HepG2 (cell line): ENCODE measurements around the gene PTCD3. TPM values are rescaled to one million over a fixed set of nuclear protein-coding genes. Genes with fewer than 3 reads are reported as not detected.

Experiments used
- AHDC1 ChIP-seq: sonication (generic); formaldehyde crosslinking; IDR thresholded peaks from 2 replicates; pipeline ENCODE4 v1.5.1; 2020; ENCODE audit warnings: mild to moderate bottlenecking, missing genetic modification reagents, borderline replicate concordance
- ELF4 ChIP-seq: sonication (generic); formaldehyde crosslinking; IDR thresholded peaks from 2 replicates; pipeline ENCODE4 v1.5.0; 2020; ENCODE audit warnings: missing genetic modification reagents, mild to moderate bottlenecking, moderate library complexity, borderline replicate concordance
- REST ChIP-seq, 2 experiments: IDR thresholded peaks; 2 replicates each; pipeline ENCODE4 v1.6.1; 2011 to 2012; ENCODE audit warnings: low read length in 2 of 2, borderline replicate concordance in 1 of 2, low read depth in 1 of 2, mild to moderate bottlenecking in 1 of 2, moderate library complexity in 1 of 2
- REXO4 ChIP-seq: sonication (generic); formaldehyde crosslinking; IDR thresholded peaks from 2 replicates; pipeline ENCODE4 v1.8.0; 2022; ENCODE audit warnings: missing genetic modification reagents, mild to moderate bottlenecking, borderline replicate concordance
- ZBTB40 ChIP-seq, 2 experiments: fragments of 450-650 bp in 1 of 2; sonication (generic) in 1 of 2; formaldehyde crosslinking in 1 of 2; IDR thresholded peaks; 2 replicates each; pipeline versions ENCODE4 v1.6.1 to v1.8.0; 2016 to 2022; ENCODE audit warnings: antibody characterized with exemption in 1 of 2, mild to moderate bottlenecking in 1 of 2, missing genetic modification reagents in 1 of 2
- ZNF256 ChIP-seq: sonication (generic); formaldehyde crosslinking; conservative IDR thresholded peaks from 2 replicates; pipeline ENCODE4 v1.4.0; 2020; ENCODE audit warnings: missing genetic modification reagents
- ZNF460 ChIP-seq: sonication (generic); formaldehyde crosslinking; IDR thresholded peaks from 2 replicates; pipeline ENCODE4 v1.5.1; 2020; ENCODE audit warnings: missing genetic modification reagents, mild to moderate bottlenecking, borderline replicate concordance
- ZNF572 ChIP-seq: sonication (generic); formaldehyde crosslinking; IDR thresholded peaks from 2 replicates; pipeline ENCODE4 v1.5.1; 2020; ENCODE audit warnings: mild to moderate bottlenecking, missing genetic modification reagents
- polyA plus RNA-seq, 8 experiments: library from polyadenylated mRNA; depleted of rRNA in 3 of 8; stranded (reverse) in 7 of 8; unstranded in 1 of 8; fragments of >200 nt; fragmentation: Illumina TruSeq in 4 of 8; extraction: Trizol in 4 of 8; gene quantifications; 2 replicates each; pipeline versions ENCODE4 v1.2.1 to v1.2.3, GENCODE V29; 2011 to 2016; ENCODE audit warnings: low read depth in 4 of 8, missing spikeins in 1 of 8, mixed read lengths in 1 of 8; ENCODE audit not compliant: insufficient read depth in 1 of 8
- total RNA-seq, 5 experiments: library from RNA; depleted of rRNA; stranded (reverse); fragments of >200 nt; fragmentation: Illumina TruSeq; extraction: Trizol; gene quantifications; 2 replicates each; pipeline ENCODE4 v1.2.3, GENCODE V29; 2016; ENCODE audit warnings: low read depth in 1 of 5

The PTCD3 gene
- total and polyA plus RNA-seq, 2 of the 13 experiments (the other 11 are each of a cell fraction or from before 2014, with no cell fraction given), result 124 to 309 TPM

- TF ChIP-seq ZBTB40 (IDR thresholded peaks at IDR 0.05) (no peak), ZBTB40 (CRISPR knock-in tag; IDR thresholded peaks at IDR 0.05) (no peak; the same call in 1 of the 2 replicates), ELF4 (CRISPR knock-in tag) (no peak), ZNF460 (CRISPR knock-in tag) (no peak), ZNF256 (CRISPR knock-in tag) (no peak), ZNF572 (CRISPR knock-in tag) (no peak), REST (IDR thresholded peaks at IDR 0.05; ENCODE audit: borderline replicate concordance in 1 of 2, low read depth in 1 of 2, low read length in 2 of 2) (no peak), REXO4 (no peak), AHDC1 (CRISPR knock-in tag) (peak; percentile 33; the same call in 1 of the 2 replicates)
Measured at GRCh38 chr2:86105252-86105968, 625 bp upstream of the PTCD3 start, which contains the start of gene POLR1A (continued).
